Measurements from ENCODE around the gene CEMIP.

Gene CEMIP

DNA sequence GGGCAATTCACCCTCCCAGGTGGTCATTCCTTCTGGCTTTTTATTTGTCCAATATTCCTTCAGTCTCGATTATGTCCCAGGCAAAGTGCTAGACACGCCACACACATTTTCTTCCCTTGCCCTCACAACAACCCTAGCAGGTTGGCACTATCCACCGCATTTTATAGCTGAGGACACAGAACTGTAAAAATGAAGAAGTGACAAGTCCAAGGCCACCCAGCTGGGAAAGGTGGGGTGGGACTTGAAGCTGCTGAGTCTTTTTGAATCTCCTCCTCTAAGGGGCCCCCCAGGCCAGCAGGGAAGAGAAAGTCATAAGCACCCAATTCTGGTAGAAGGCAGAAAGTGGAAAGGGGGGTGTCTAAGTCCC lies 60.6 kb downstream of the CEMIP start:
- Histone ChIP-seq H3K27ac (replicated peaks) (no peak overlapping the region), H3K27me3 (ENCODE audit: insufficient read depth, poor library complexity, severe bottlenecking) (no peaks in the 10 kb centered on the region), H3K4me3 (replicated peaks; ENCODE audit: insufficient read depth, low read length) (no peak overlapping the region)
- DNase-seq (ENCODE audit: low read depth in 1 of 2, low spot score in 1 of 2) = no peak
- TF ChIP-seq REST (IDR thresholded peaks at IDR 0.05; ENCODE audit: insufficient replicate concordance, low read depth) (no peak), GABPA (IDR thresholded peaks at IDR 0.05; ENCODE audit: low read depth) (no peak), CTCF (IDR thresholded peaks at IDR 0.05; ENCODE audit: insufficient read depth, low read length) (no peak), POLR2AphosphoS5 (IDR thresholded peaks at IDR 0.05; ENCODE audit: low read depth) (no peak), SPI1 (IDR thresholded peaks at IDR 0.05; ENCODE audit: borderline replicate concordance, low read depth) (no peak)

- Histone ChIP-seq H3K4me3 (replicated peaks; ENCODE audit: insufficient read depth, low read length) (no peak overlapping the region), H3K27me3 (ENCODE audit: insufficient read depth, poor library complexity, severe bottlenecking) (no peaks in the 10 kb centered on the region), H3K27ac (replicated peaks) (no peak overlapping the region)
- TF ChIP-seq POLR2AphosphoS5 (IDR thresholded peaks at IDR 0.05; ENCODE audit: low read depth) (no peak), REST (IDR thresholded peaks at IDR 0.05; ENCODE audit: insufficient replicate concordance, low read depth) (no peak), GABPA (IDR thresholded peaks at IDR 0.05; ENCODE audit: low read depth) (no peak), CTCF (IDR thresholded peaks at IDR 0.05; ENCODE audit: insufficient read depth, low read length) (no peak), SPI1 (IDR thresholded peaks at IDR 0.05; ENCODE audit: borderline replicate concordance, low read depth) (no peak)
- DNase-seq (ENCODE audit: low read depth in 1 of 2, low spot score in 1 of 2) = no peak
These were observed 61.3 kb downstream of the CEMIP start for GRCh38 chr15:80840182-80841130.

- no peak for DNase-seq (ENCODE audit: low read depth in 1 of 2, low spot score in 1 of 2)
- no peak overlapping the region for H3K27ac ChIP-seq (replicated peaks)
- no peaks in the 10 kb centered on the region for H3K27me3 ChIP-seq (ENCODE audit: insufficient read depth, poor library complexity, severe bottlenecking)
- H3K4me3 ChIP-seq (replicated peaks; ENCODE audit: insufficient read depth, low read length) = no peak overlapping the region
- TF ChIP-seq REST (IDR thresholded peaks at IDR 0.05; ENCODE audit: insufficient replicate concordance, low read depth) (no peak), POLR2AphosphoS5 (IDR thresholded peaks at IDR 0.05; ENCODE audit: low read depth) (no peak), SPI1 (IDR thresholded peaks at IDR 0.05; ENCODE audit: borderline replicate concordance, low read depth) (no peak), CTCF (IDR thresholded peaks at IDR 0.05; ENCODE audit: insufficient read depth, low read length) (no peak), GABPA (IDR thresholded peaks at IDR 0.05; ENCODE audit: low read depth) (no peak)
These were observed 62.4 kb downstream of the CEMIP start for GRCh38 chr15:80841541-80841940.

All from HL-60 (cell line).